GM04504 (cell line): ENCODE data around the gene LSAMP.

Experiments
- DNase-seq: peaks from one replicate; pipeline ENCODE4 v3.0.0-alpha.2; 2012; ENCODE audit warnings: low read depth

Gene LSAMP

GRCh38 chr3:115836944-115837343 is 608.3 kb downstream of the LSAMP start:
- DNase-seq, result no peak

GRCh38 chr3:115835946-115836345 is 609.3 kb downstream of the LSAMP start:
- DNase-seq, result no peak

GRCh38 chr3:115834068-115834467 is 611.2 kb downstream of the LSAMP start:
- peak; percentile 72 for DNase-seq

- DNase-seq, result no peak
Measured at GRCh38 chr3:115833074-115833473, 612.2 kb downstream of the LSAMP start.

GRCh38 chr3:115832265-115832664 is 613.0 kb downstream of the LSAMP start:
- no peak for DNase-seq

- no peak for DNase-seq
Measured at GRCh38 chr3:115831864-115832263, 613.4 kb downstream of the LSAMP start.

- no peak for DNase-seq
Measured at GRCh38 chr3:115830764-115831395, 614.4 kb downstream of the LSAMP start.

- DNase-seq, result no peak
Measured at GRCh38 chr3:115828401-115828800, 616.9 kb downstream of the LSAMP start.

GRCh38 chr3:115827495-115827894 is 617.8 kb downstream of the LSAMP start:
- DNase-seq, result no peak

- DNase-seq, result no peak
Measured at GRCh38 chr3:115825046-115825445, 620.2 kb downstream of the LSAMP start.

- no peak for DNase-seq
Measured at GRCh38 chr3:115823083-115823482, 622.2 kb downstream of the LSAMP start.

GRCh38 chr3:115822579-115822978 is 622.7 kb downstream of the LSAMP start:
- no peak for DNase-seq

- DNase-seq, result peak; percentile 71
Measured at GRCh38 chr3:115819785-115820384, 625.4 kb downstream of the LSAMP start.

GRCh38 chr3:115814778-115815380 is 630.4 kb downstream of the LSAMP start:
- no peak for DNase-seq

GRCh38 chr3:115814006-115814405 is 631.3 kb downstream of the LSAMP start:
- DNase-seq, result no peak

GRCh38 chr3:115808816-115809215 is 636.5 kb downstream of the LSAMP start:
- DNase-seq, result no peak

GRCh38 chr3:115808244-115808643 is 637.0 kb downstream of the LSAMP start:
- no peak for DNase-seq

GRCh38 chr3:115806501-115806900 is 638.8 kb downstream of the LSAMP start:
- no peak for DNase-seq

- no peak for DNase-seq
Measured at GRCh38 chr3:115805520-115805919, 639.8 kb downstream of the LSAMP start.

GRCh38 chr3:115804713-115805119 is 640.6 kb downstream of the LSAMP start:
- DNase-seq, result peak; percentile 85

GRCh38 chr3:115804200-115804599 is 641.1 kb downstream of the LSAMP start:
- no peak for DNase-seq

GRCh38 chr3:115803661-115804060 is 641.6 kb downstream of the LSAMP start:
- no peak for DNase-seq

GRCh38 chr3:115800489-115801075 is 644.7 kb downstream of the LSAMP start:
- no peak for DNase-seq
